Activated T-cell treated with anti-CD3 and anti-CD28 coated beads, Interleukin-2, amount 50 U/mL, for 72 hours (primary cell): ENCODE measurements around the gene GTF3C1. TPM values are rescaled to one million over a fixed set of nuclear protein-coding genes. Genes with fewer than 3 reads are reported as not detected.

Experiments
- ATAC-seq, 2 donors: fragments of 150-1000 bp; cut with Tn5 transposase; replicated peaks in 1 of 2; 2 replicates each; pipeline ENCODE4 v1.10.0; 2021; ENCODE audit warnings: moderate library complexity in 2 of 2, mild to moderate bottlenecking in 1 of 2
- DNase-seq, 2 donors: peaks; one replicate each; pipeline ENCODE4 v3.0.0; 2021 to 2022; ENCODE audit warnings: mixed read lengths in 1 of 2
- H3K27ac Mint-ChIP-seq: one replicate; pipeline ENCODE4 v1.8.0; 2022; ENCODE audit warnings: mild to moderate bottlenecking, moderate library complexity, mixed read lengths
- H3K27me3 Mint-ChIP-seq: one replicate; pipeline ENCODE4 v1.8.0; 2022; ENCODE audit warnings: low read depth, mixed read lengths
- H3K36me3 Mint-ChIP-seq, 2 donors: one replicate each; pipeline ENCODE4 v1.8.0; 2022; ENCODE audit warnings: mixed read lengths in 2 of 2, mild to moderate bottlenecking in 1 of 2; ENCODE audit not compliant: insufficient read depth in 2 of 2
- H3K4me1 Mint-ChIP-seq: one replicate; pipeline ENCODE4 v1.8.0; 2022; ENCODE audit warnings: low read depth, mixed read lengths
- H3K4me3 Mint-ChIP-seq, 2 donors: one replicate each; pipeline ENCODE4 v1.8.0; 2022; ENCODE audit warnings: mild to moderate bottlenecking in 2 of 2, mixed read lengths in 2 of 2, moderate library complexity in 2 of 2
- H3K9me3 Mint-ChIP-seq, 2 donors: one replicate each; pipeline ENCODE4 v1.8.0; 2022; ENCODE audit warnings: mixed read lengths in 2 of 2
- total RNA-seq, 2 donors: library from RNA; stranded (reverse); gene quantifications; one replicate each; pipeline ENCODE4 v1.2.3, GENCODE V29; 2022

Gene GTF3C1
- total RNA-seq, 2 donors from 2014 or later: 49.6 to 61.1 TPM

GRCh38 chr16:27505297-27506236 lies 44.1 kb downstream of the GTF3C1 start:
- no peaks in the 10 kb centered on the region for H3K9me3 Mint-ChIP-seq
- no peak overlapping the region for H3K4me3 Mint-ChIP-seq
- peaks cover 4 to 18% of the 10 kb centered on the region in 2 donors for H3K36me3 Mint-ChIP-seq
- H3K4me1 Mint-ChIP-seq: no peaks in the 10 kb centered on the region
- no peaks in the 10 kb centered on the region for H3K27me3 Mint-ChIP-seq
- ATAC-seq (no peak), DNase-seq (no peak)
- no peak overlapping the region for H3K27ac Mint-ChIP-seq

GRCh38 chr16:27503662-27504061 lies 46.1 kb downstream of the GTF3C1 start:
- Mint-ChIP-seq H3K4me1 (no peaks in the 10 kb centered on the region), H3K27ac (no peak overlapping the region), H3K27me3 (no peaks in the 10 kb centered on the region), H3K9me3 (no peaks in the 10 kb centered on the region), H3K4me3 (no peak overlapping the region), H3K36me3 (peaks cover 4 to 16% of the 10 kb centered on the region in 2 donors)
- DNase-seq (no peak), ATAC-seq (no peak)

GRCh38 chr16:27500801-27501200 lies 48.9 kb downstream of the GTF3C1 start:
- Mint-ChIP-seq H3K27ac (no peak overlapping the region), H3K36me3 (peaks cover 0 to 13% of the 10 kb centered on the region in 2 donors), H3K4me1 (no peaks in the 10 kb centered on the region), H3K27me3 (no peaks in the 10 kb centered on the region), H3K4me3 (no peak overlapping the region), H3K9me3 (no peaks in the 10 kb centered on the region)
- ATAC-seq (no peak), DNase-seq (no peak)

GRCh38 chr16:27499659-27500055 lies 50.1 kb downstream of the GTF3C1 start:
- Mint-ChIP-seq H3K4me1 (no peaks in the 10 kb centered on the region), H3K9me3 (no peaks in the 10 kb centered on the region), H3K27me3 (no peaks in the 10 kb centered on the region), H3K36me3 (peaks cover 0 to 15% of the 10 kb centered on the region in 2 donors), H3K27ac (no peak overlapping the region), H3K4me3 (no peak overlapping the region)
- DNase-seq: no peak
- ATAC-seq: no peak

GRCh38 chr16:27498916-27499658 lies 50.6 kb downstream of the GTF3C1 start:
- Mint-ChIP-seq H3K9me3 (no peaks in the 10 kb centered on the region), H3K36me3 (peaks cover 3 to 20% of the 10 kb centered on the region in 2 donors), H3K4me3 (no peak overlapping the region), H3K27ac (no peak overlapping the region), H3K4me1 (no peaks in the 10 kb centered on the region), H3K27me3 (no peaks in the 10 kb centered on the region)
- ATAC-seq (no peak), DNase-seq (no peak)

GRCh38 chr16:27498031-27498825 lies 51.5 kb downstream of the GTF3C1 start:
- no peaks in the 10 kb centered on the region for H3K4me1 Mint-ChIP-seq
- peaks cover 3 to 16% of the 10 kb centered on the region in 2 donors for H3K36me3 Mint-ChIP-seq
- H3K27ac Mint-ChIP-seq: peak overlapping the region; percentile 3
- ATAC-seq (peak in 1 of 2 donors; percentile 43), DNase-seq (no peak)
- H3K27me3 Mint-ChIP-seq: no peaks in the 10 kb centered on the region
- H3K9me3 Mint-ChIP-seq: no peaks in the 10 kb centered on the region
- no peak overlapping the region for H3K4me3 Mint-ChIP-seq

GRCh38 chr16:27495191-27495590 lies 54.5 kb downstream of the GTF3C1 start:
- ATAC-seq (no peak), DNase-seq (no peak)

GRCh38 chr16:27492588-27492979 lies 57.1 kb downstream of the GTF3C1 start:
- DNase-seq: no peak
- H3K27ac Mint-ChIP-seq: peak overlapping the region; percentile 17
- H3K27me3 Mint-ChIP-seq: no peaks in the 10 kb centered on the region
- H3K4me3 Mint-ChIP-seq: no peak overlapping the region
- ATAC-seq: no peak
- peaks cover 3 to 15% of the 10 kb centered on the region in 2 donors for H3K36me3 Mint-ChIP-seq
- H3K4me1 Mint-ChIP-seq: no peaks in the 10 kb centered on the region
- H3K9me3 Mint-ChIP-seq: no peaks in the 10 kb centered on the region

More at GRCh38 chr16:27495191-27495590, 54.5 kb downstream of the GTF3C1 start:
- no peaks in the 10 kb centered on the region for H3K9me3 Mint-ChIP-seq
- H3K4me1 Mint-ChIP-seq: no peaks in the 10 kb centered on the region
- no peak overlapping the region for H3K27ac Mint-ChIP-seq
- no peaks in the 10 kb centered on the region for H3K27me3 Mint-ChIP-seq
- H3K36me3 Mint-ChIP-seq: peaks cover 3 to 14% of the 10 kb centered on the region in 2 donors
- H3K4me3 Mint-ChIP-seq: no peak overlapping the region

- Mint-ChIP-seq H3K27ac (peak overlapping the region; percentile 81), H3K27me3 (no peaks in the 10 kb centered on the region), H3K4me3 (no peak overlapping the region), H3K4me1 (no peaks in the 10 kb centered on the region), H3K36me3 (peaks cover 3 to 15% of the 10 kb centered on the region in 2 donors), H3K9me3 (no peaks in the 10 kb centered on the region)
- DNase-seq (no peak), ATAC-seq (no peak)
These were observed 57.7 kb downstream of the GTF3C1 start for GRCh38 chr16:27491894-27492587.

- no peak overlapping the region for H3K27ac Mint-ChIP-seq
- no peaks in the 10 kb centered on the region for H3K4me1 Mint-ChIP-seq
- no peaks in the 10 kb centered on the region for H3K9me3 Mint-ChIP-seq
- DNase-seq (no peak), ATAC-seq (no peak)
- H3K27me3 Mint-ChIP-seq: no peaks in the 10 kb centered on the region
- H3K36me3 Mint-ChIP-seq: peaks cover 6 to 19% of the 10 kb centered on the region in 2 donors
- H3K4me3 Mint-ChIP-seq: no peak overlapping the region
These were observed 59.8 kb downstream of the GTF3C1 start for GRCh38 chr16:27489906-27490305.

GRCh38 chr16:27489421-27489820 lies 60.3 kb downstream of the GTF3C1 start:
- Mint-ChIP-seq H3K27me3 (no peaks in the 10 kb centered on the region), H3K4me3 (no peak overlapping the region), H3K36me3 (peaks cover 5 to 17% of the 10 kb centered on the region in 2 donors), H3K9me3 (no peaks in the 10 kb centered on the region), H3K4me1 (no peaks in the 10 kb centered on the region), H3K27ac (no peak overlapping the region)
- ATAC-seq (no peak), DNase-seq (no peak)

GRCh38 chr16:27486760-27487159 lies 63.0 kb downstream of the GTF3C1 start:
- H3K4me3 Mint-ChIP-seq: no peak overlapping the region
- peaks cover 3 to 23% of the 10 kb centered on the region in 2 donors for H3K36me3 Mint-ChIP-seq
- H3K4me1 Mint-ChIP-seq: no peaks in the 10 kb centered on the region
- H3K27me3 Mint-ChIP-seq: no peaks in the 10 kb centered on the region
- H3K27ac Mint-ChIP-seq: no peak overlapping the region
- ATAC-seq (no peak), DNase-seq (no peak)
- no peaks in the 10 kb centered on the region for H3K9me3 Mint-ChIP-seq
